GF-D8 (cell line): ENCODE data around the gene ABCA12.

Experiments
- DNase-seq: peaks from one replicate; lab custom pipeline; 2025; lab: John Stamatoyannopoulos, UW

Gene ABCA12

DNA sequence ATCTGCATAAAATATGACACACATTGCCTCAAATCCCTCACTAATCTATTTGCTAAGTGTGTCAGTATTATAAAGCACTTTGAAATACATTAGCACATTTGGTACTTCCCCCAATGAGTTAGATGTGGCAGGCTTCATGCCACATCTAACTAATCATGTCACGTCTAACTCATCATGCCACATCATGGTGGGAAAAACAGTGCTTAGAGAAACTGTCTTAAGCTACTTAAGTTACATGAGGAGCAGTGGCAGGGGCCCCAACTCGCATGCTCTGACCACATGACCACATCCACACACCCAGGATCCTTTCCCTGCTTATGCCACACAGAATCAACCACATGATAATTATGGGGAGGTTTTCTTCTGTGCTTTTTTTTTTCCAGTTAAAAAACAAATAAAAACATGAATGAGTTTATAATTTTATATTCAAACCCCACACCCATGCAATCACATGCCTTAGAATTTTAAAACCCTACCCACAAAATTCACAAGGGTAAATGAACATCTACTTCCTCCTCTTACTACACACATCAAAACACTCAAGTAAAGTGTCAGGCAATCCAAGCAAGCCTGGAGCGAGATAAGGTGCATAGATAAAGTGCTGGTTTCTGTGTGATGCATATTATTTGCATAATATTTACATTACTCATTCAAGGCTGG lies 1.6 kb downstream of the ABCA12 start:
- DNase-seq, result no peak

GRCh38 chr2:215120401-215120800 lies 18.0 kb downstream of the ABCA12 start:
- DNase-seq, result no peak

DNA sequence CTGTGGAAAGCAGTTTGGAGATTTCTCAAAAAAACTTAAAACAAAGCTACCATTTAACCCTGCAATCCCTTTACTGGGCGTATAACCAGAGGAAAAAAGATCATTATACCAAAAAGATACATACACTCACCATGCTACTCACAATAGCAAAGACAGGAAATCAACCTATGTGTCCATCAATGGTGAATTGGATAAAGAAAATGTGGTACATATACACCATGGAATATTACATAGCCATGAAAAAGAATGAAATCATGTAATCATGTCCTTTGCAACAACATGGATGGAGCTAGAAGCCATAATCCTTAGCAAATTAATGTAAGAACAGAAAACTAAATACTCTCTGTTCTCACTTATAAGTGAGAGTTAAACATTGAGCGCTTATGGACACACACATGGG lies 18.6 kb downstream of the ABCA12 start:
- no peak for DNase-seq

- DNase-seq, result no peak
Observed at GRCh38 chr2:215110918-215111317, 27.5 kb downstream of the ABCA12 start.

- DNase-seq, result no peak
Observed at GRCh38 chr2:215107216-215108056, 31.0 kb downstream of the ABCA12 start.

DNA sequence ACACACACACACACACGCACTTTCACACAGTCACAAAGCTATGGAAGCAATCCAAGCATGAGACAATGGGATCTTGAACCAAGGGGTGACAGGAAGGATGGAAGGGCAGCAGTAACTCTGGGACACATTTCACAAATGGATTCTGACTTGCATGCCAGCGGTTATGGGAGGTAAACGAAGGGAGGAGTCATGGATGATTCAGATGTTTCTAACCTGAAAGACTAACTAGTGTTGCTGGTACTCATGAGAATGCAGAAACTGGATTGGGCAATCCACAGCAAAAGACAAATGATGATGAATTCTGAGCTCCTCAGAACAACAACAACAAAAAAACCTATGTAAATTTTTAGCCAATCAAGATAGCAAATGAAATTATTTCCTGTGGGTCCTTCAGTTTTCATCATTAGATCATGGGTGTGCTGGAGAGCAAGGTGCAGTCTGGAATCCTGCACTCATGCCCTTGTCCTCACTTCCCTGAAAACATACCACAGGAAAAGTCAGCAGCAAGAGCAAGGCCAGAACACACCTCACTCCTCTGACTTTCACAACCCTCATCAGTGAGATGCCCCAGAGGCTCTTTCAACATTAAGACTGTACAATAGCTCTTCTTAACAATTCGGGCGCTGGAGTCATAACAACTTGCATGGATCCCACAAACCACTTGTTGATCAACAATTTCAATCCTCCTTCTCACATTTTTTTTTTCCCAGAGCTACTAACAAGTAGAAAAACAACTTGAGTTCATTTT lies 32.6 kb downstream of the ABCA12 start:
- DNase-seq, result no peak

- no peak for DNase-seq
Observed at GRCh38 chr2:215104226-215104625, 34.2 kb downstream of the ABCA12 start.

- DNase-seq, result no peak
Observed at GRCh38 chr2:215098875-215099274, 39.6 kb downstream of the ABCA12 start.

GRCh38 chr2:215084080-215084479 lies 54.3 kb downstream of the ABCA12 start:
- no peak for DNase-seq

DNA sequence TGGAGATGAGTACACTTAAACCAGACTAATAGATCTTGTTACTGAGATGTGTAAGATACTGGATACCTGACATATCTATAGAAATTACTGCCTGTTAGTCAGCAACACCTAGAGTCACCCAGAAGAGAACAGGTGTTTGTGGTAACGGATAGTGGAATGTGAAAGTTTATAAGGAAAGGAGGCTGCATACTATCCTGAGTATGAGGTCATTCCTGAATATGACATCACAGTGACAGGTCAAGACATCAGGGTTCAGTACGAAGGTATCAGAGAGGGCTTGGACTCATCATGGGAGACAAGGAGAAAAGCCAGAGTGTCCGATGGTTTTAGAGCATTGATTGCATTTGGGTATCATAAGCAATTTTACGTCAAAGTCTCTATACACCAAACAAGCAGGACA lies 55.3 kb downstream of the ABCA12 start:
- no peak for DNase-seq

- DNase-seq, result no peak
Observed at GRCh38 chr2:215082446-215082845, 56.0 kb downstream of the ABCA12 start.

DNA sequence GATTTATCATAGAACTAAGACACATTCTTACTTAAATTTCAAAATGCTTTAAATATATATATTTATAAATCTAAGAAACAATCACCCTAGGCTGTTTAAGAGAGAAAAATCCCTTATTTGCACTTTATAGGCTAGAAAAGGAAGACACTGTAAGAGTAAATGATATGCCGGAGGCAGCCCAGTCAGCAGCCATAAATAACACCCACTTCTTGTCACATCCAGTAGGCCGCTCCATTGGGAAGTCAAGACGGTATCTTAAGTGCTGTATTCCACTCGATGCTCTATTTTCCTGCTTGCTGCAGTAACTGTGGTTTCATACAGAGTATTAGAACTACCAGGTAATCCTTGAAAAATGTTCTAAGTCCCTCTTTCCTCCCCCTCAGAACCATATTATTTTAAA lies 57.9 kb downstream of the ABCA12 start:
- DNase-seq, result no peak

DNA sequence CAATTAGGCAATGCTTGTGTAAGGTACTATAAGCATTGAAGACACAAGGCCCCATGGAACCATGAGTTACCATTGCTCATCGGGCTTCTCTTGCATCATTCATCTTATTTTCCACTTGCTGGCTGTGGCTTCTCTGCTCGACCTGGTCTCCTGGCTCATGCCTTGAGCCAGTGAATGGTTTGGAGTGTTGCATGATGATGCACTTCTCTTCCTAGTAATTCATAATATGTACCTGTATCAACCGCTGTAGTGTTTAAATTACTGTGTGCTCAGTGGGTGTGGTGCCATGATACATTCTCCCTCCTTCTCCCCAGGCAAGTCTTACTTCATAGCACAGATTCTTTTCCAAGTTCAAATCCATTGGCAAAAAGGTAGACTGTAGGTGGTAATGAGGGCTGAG lies 66.8 kb downstream of the ABCA12 start:
- no peak for DNase-seq

GRCh38 chr2:215068399-215068798 lies 70.0 kb downstream of the ABCA12 start:
- DNase-seq, result no peak

DNA sequence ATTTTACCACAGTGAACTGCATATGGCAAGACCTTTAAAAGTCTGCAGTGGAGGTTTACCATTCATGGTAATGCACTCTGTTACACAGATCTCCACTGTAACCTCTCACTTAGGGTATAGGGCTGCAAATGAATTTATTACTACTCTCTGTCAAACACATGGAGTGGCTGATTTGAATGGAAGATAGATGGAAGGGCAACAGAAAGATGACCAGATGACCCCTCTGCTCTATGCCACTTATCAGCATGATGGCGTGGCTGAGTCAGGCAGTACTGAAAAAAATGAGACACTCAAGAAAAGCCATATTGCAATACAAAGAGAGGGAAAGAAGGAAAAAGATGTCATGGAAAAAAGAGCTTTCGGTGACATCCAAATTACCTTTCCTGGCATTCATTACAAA lies 72.3 kb downstream of the ABCA12 start:
- no peak for DNase-seq

GRCh38 chr2:215063526-215063925 lies 74.9 kb downstream of the ABCA12 start:
- DNase-seq, result no peak

DNA sequence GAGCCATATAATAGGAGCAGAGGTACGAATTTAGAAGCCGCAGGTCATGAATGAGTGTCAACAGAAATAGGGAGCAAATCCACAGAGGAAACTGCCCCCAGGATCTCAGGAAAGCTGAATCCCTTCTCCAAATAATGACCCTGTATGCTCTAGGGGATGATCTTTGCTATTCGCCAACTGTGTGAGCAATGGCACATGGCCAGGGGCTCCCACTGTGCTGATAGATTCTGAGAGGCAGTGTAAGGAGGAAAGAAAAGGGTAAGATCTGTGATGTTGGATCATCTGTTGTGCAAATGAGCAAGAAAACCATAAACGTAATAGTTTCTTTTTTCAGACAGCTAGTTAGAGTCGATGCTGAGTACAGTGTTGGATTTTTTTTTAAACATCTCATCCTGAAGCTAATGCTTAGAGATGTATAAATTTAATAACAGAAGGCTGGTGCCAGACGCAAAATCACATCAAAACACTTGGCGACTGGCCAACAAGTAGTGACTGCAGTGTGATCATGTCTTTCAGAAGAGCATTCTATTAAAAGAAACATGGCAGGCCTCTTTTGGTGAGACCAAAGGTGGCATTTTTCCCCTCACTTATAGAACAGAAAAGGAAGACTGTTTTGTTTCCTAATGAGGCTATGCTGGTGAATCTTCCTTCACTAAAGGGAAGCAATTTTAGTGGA lies 77.4 kb downstream of the ABCA12 start:
- DNase-seq, result no peak

DNA sequence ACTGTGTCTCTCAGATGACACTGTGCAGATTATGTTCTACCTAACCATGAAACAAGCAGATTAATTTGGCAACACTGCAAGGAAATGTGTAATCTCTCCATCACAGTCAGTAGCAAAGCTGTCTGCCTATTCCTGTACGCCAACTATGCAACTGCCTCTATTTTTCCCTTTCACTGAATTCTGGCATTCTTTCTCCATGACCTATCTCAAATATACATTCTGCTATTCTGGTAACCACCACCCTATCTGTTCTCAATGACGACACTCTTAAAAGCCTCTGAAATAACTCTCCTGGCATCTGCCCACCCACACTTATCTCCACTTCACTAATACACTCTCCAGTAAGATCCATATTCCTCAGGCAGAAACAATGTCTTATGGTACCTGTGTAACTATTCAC lies 78.7 kb downstream of the ABCA12 start:
- DNase-seq, result no peak

GRCh38 chr2:215055891-215056290 lies 82.5 kb downstream of the ABCA12 start:
- no peak for DNase-seq

DNA sequence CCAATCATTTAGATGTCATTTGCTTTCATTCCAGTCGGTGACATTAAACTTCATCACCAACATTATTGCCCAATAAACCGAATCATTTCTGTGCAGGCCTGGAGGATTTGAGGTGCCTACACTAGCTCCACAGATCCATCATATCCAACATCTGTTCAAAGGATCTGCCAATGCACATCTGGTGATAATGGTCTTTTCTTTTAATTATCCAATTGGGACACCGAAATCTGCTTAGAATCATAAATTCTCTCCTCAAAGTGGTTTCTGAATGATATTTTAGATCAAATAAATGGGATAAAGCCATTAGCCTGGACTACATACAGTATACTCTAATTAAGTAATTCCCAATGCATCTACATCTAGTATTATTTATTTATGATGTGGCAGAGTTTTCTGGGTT lies 85.6 kb downstream of the ABCA12 start:
- DNase-seq, result no peak

GRCh38 chr2:215052404-215052803 lies 86.0 kb downstream of the ABCA12 start:
- DNase-seq, result no peak

DNA sequence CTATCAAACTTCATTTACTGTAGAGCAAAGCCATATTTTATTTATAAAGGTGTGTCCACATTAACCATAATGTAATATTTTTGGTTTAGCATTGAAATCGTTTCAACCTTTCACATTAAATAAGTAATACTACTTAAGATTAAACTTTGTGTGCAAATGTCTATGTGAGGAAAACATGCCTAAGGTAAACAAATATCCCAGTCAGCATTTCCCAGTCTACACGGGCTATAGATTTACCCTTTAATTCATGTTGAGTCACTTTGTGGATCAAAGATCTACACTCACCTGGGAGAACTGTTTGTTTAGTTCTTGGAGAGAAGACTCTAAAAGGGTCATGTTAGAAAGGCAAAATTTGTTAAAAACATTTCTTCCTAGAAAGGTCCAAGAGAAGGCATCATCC lies 89.1 kb downstream of the ABCA12 start:
- no peak for DNase-seq
